Stimulated activated CD4-positive, alpha-beta T cell treated with anti-CD3 and anti-CD28 coated beads, Interleukin-2, amount 100 ng/mL, for 24 hours (primary cell): ENCODE measurements around the gene STX18.
"Not testable (repeated sequence)": the region's sequence is repeated elsewhere in the genome, so short reads cannot be mapped to it uniquely, and the experiment has no call there.

Experiments used
- DNase-seq, 2 donors: peaks; one replicate each; pipeline ENCODE4 v3.0.0-alpha.2; 2020

Gene STX18

GRCh38 chr4:4541661-4542570, at the start of gene STX18:
STX18 (minus strand) TSS chr4:4542048; CDS start chr4:4541964, 84 bp downstream.
- peak; percentile 90 to 92 for DNase-seq

GRCh38 chr4:4591071-4591470, 49.2 kb upstream of the STX18 start:
- no peak for DNase-seq

- no peak for DNase-seq
Observed at GRCh38 chr4:4590546-4590945, 48.7 kb upstream of the STX18 start.

GRCh38 chr4:4585012-4585670, 43.3 kb upstream of the STX18 start:
- no peak for DNase-seq

GRCh38 chr4:4583606-4584005, 41.8 kb upstream of the STX18 start:
- no peak for DNase-seq

GRCh38 chr4:4582653-4583052, 40.8 kb upstream of the STX18 start:
- DNase-seq, result no peak

GRCh38 chr4:4580494-4580893, 38.6 kb upstream of the STX18 start:
- DNase-seq, result no peak

- no peak for DNase-seq
Observed at GRCh38 chr4:4578981-4579380, 37.1 kb upstream of the STX18 start.

GRCh38 chr4:4577359-4577875, 35.6 kb upstream of the STX18 start:
- DNase-seq, result no peak

GRCh38 chr4:4575284-4576211, 33.7 kb upstream of the STX18 start:
- peak; percentile 63 to 71 for DNase-seq

- DNase-seq, result peak in 1 of 2 donors; percentile 4
Observed at GRCh38 chr4:4574792-4575191, 32.9 kb upstream of the STX18 start.

GRCh38 chr4:4574052-4574451, 32.2 kb upstream of the STX18 start:
- no peak for DNase-seq

- DNase-seq, result no peak
Observed at GRCh38 chr4:4572821-4573220, 31.0 kb upstream of the STX18 start.

- not testable (repeated sequence) for DNase-seq
Observed at GRCh38 chr4:4569861-4570260, 28.0 kb upstream of the STX18 start.

- no peak for DNase-seq
Observed at GRCh38 chr4:4568806-4569427, 27.1 kb upstream of the STX18 start.

- not testable (repeated sequence) for DNase-seq
Observed at GRCh38 chr4:4566359-4566758, 24.5 kb upstream of the STX18 start.

- no peak for DNase-seq
Observed at GRCh38 chr4:4564522-4564921, 22.7 kb upstream of the STX18 start.

- DNase-seq, result no peak
Observed at GRCh38 chr4:4560642-4561041, 18.8 kb upstream of the STX18 start.

GRCh38 chr4:4560136-4560535, 18.3 kb upstream of the STX18 start:
- no peak for DNase-seq

GRCh38 chr4:4559596-4559995, 17.7 kb upstream of the STX18 start:
- no peak for DNase-seq

- no peak for DNase-seq
Observed at GRCh38 chr4:4558881-4559280, 17.0 kb upstream of the STX18 start.

GRCh38 chr4:4555916-4556315, 14.1 kb upstream of the STX18 start:
- no peak for DNase-seq
